B cell (primary cell): ENCODE results near the gene COBL.

Experiments used
- EZH2 ChIP-seq: IDR thresholded peaks from 2 replicates; pipeline ENCODE4 v1.6.1; 2012; ENCODE audit warnings: borderline replicate concordance, low read depth, mild to moderate bottlenecking, moderate library complexity, low read length; ENCODE audit not compliant: insufficient read depth, poor library complexity, severe bottlenecking
- TF ChIP-seq, protein P1 (sequence below): fragments of 200-600 bp; IDR thresholded peaks from one replicate; pipeline ENCODE4 v1.8.0; 2022; ENCODE audit warnings: antibody characterized with exemption, mild to moderate bottlenecking

GRCh38 chr7:51005074-51005473 is 311.5 kb downstream of the COBL start:
- TF ChIP-seq EZH2: no peak
- TF ChIP-seq, protein P1, sequence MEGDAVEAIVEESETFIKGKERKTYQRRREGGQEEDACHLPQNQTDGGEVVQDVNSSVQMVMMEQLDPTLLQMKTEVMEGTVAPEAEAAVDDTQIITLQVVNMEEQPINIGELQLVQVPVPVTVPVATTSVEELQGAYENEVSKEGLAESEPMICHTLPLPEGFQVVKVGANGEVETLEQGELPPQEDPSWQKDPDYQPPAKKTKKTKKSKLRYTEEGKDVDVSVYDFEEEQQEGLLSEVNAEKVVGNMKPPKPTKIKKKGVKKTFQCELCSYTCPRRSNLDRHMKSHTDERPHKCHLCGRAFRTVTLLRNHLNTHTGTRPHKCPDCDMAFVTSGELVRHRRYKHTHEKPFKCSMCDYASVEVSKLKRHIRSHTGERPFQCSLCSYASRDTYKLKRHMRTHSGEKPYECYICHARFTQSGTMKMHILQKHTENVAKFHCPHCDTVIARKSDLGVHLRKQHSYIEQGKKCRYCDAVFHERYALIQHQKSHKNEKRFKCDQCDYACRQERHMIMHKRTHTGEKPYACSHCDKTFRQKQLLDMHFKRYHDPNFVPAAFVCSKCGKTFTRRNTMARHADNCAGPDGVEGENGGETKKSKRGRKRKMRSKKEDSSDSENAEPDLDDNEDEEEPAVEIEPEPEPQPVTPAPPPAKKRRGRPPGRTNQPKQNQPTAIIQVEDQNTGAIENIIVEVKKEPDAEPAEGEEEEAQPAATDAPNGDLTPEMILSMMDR: no peak
